HG03457 (cell line): Measurements from ENCODE around the gene COBL.

ENCODE experiments used
- ATAC-seq: cut with Tn5 transposase; IDR thresholded peaks from one replicate; pipeline ENCODE4 v1.9.1; 2021; ENCODE audit warnings: moderate number of reproducible peaks; ENCODE audit not compliant: unreplicated experiment

The COBL gene

GRCh38 chr7:51316666-51317581 lies at the start of gene COBL:
TSS of gene COBL (minus strand) at chr7:51316809. CDS start at chr7:51316633, 176 bp downstream.
- ATAC-seq: no peak

GRCh38 chr7:51366172-51366728 lies 49.6 kb upstream of the COBL start:
- no peak for ATAC-seq

GRCh38 chr7:51357821-51358220 lies 41.2 kb upstream of the COBL start:
- ATAC-seq: no peak

GRCh38 chr7:51356849-51357516 lies 40.4 kb upstream of the COBL start:
- no peak for ATAC-seq

- no peak for ATAC-seq
These were observed 38.3 kb upstream of the COBL start for GRCh38 chr7:51354897-51355296.

- ATAC-seq: no peak
These were observed 37.8 kb upstream of the COBL start for GRCh38 chr7:51354434-51354833.

GRCh38 chr7:51352174-51353100 lies 35.8 kb upstream of the COBL start:
- ATAC-seq: no peak

GRCh38 chr7:51351661-51352060 lies 35.1 kb upstream of the COBL start:
- ATAC-seq: no peak

GRCh38 chr7:51350546-51350896 lies 33.9 kb upstream of the COBL start:
- no peak for ATAC-seq

GRCh38 chr7:51349820-51350545 lies 33.4 kb upstream of the COBL start:
- ATAC-seq: no peak

- no peak for ATAC-seq
These were observed 29.5 kb upstream of the COBL start for GRCh38 chr7:51346126-51346525.

GRCh38 chr7:51344406-51345138 lies 28.0 kb upstream of the COBL start:
- no peak for ATAC-seq

- no peak for ATAC-seq
These were observed 24.3 kb upstream of the COBL start for GRCh38 chr7:51340936-51341335.

- no peak for ATAC-seq
These were observed 23.6 kb upstream of the COBL start for GRCh38 chr7:51340029-51340838.

GRCh38 chr7:51335057-51335456 lies 18.4 kb upstream of the COBL start:
- ATAC-seq: no peak

- no peak for ATAC-seq
These were observed 13.2 kb upstream of the COBL start for GRCh38 chr7:51329696-51330263.

- ATAC-seq: no peak
These were observed 11.8 kb upstream of the COBL start for GRCh38 chr7:51328351-51328801.

GRCh38 chr7:51327287-51327717 lies 10.7 kb upstream of the COBL start:
- no peak for ATAC-seq
